ENCODE results near the gene CTNNBL1. TPM values are rescaled to one million over a fixed set of nuclear protein-coding genes. Genes with fewer than 3 reads are reported as not detected.

CTNNBL1 gene
- total RNA-seq, 2 donors from 2014 or later = 29.9 to 39.9 TPM

DNA sequence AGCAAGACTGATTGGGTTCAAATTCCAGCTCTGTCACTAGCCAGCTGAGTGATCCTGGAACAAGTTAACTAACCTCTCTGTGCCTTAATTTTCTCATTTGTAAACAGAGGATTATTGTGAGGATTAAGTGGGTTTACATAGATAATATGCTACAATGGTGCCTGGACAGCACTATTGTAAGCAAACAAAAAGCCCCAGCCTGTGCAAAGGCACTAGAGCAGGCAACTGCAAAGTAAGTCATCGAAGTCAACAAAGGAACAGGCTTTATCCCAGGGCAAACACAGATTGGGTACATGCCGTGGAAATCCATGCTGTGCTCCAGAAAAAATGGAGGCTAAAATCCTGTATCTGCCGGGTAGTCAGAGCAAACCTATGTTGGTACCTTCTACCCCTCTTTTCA, 43.2 kb upstream of the CTNNBL1 start:
- Histone ChIP-seq H3K4me3 (no peak overlapping the region), H3K9me3 (no peaks in the 10 kb centered on the region), H3K4me1 (peaks cover 0 to 3% of the 10 kb centered on the region in 2 donors), H3K36me3 (no peaks in the 10 kb centered on the region), H3K27ac (no peak overlapping the region), H3K27me3 (no peaks in the 10 kb centered on the region)
- DNase-seq (ENCODE audit: low spot score) = no peak
- TF ChIP-seq, protein P1, sequence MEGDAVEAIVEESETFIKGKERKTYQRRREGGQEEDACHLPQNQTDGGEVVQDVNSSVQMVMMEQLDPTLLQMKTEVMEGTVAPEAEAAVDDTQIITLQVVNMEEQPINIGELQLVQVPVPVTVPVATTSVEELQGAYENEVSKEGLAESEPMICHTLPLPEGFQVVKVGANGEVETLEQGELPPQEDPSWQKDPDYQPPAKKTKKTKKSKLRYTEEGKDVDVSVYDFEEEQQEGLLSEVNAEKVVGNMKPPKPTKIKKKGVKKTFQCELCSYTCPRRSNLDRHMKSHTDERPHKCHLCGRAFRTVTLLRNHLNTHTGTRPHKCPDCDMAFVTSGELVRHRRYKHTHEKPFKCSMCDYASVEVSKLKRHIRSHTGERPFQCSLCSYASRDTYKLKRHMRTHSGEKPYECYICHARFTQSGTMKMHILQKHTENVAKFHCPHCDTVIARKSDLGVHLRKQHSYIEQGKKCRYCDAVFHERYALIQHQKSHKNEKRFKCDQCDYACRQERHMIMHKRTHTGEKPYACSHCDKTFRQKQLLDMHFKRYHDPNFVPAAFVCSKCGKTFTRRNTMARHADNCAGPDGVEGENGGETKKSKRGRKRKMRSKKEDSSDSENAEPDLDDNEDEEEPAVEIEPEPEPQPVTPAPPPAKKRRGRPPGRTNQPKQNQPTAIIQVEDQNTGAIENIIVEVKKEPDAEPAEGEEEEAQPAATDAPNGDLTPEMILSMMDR (IDR thresholded peaks at IDR 0.05) = no peak

- H3K27me3 ChIP-seq = no peaks in the 10 kb centered on the region
- no peak overlapping the region for H3K27ac ChIP-seq
- TF ChIP-seq, protein P1 (IDR thresholded peaks at IDR 0.05) = peak; percentile 24 to 68
- no peak for DNase-seq (ENCODE audit: low spot score)
- no peaks in the 10 kb centered on the region for H3K36me3 ChIP-seq
- H3K4me3 ChIP-seq = no peak overlapping the region
- H3K9me3 ChIP-seq = no peaks in the 10 kb centered on the region
- H3K4me1 ChIP-seq = peaks cover 0 to 3% of the 10 kb centered on the region in 2 donors
Observed at GRCh38 chr20:37651932-37652331, 41.9 kb upstream of the CTNNBL1 start.

- TF ChIP-seq, protein P1 (IDR thresholded peaks at IDR 0.05) = no peak
- Histone ChIP-seq H3K4me3 (no peak overlapping the region), H3K36me3 (no peaks in the 10 kb centered on the region), H3K27ac (no peak overlapping the region), H3K27me3 (no peaks in the 10 kb centered on the region), H3K4me1 (no peaks in the 10 kb centered on the region), H3K9me3 (no peaks in the 10 kb centered on the region)
- DNase-seq (ENCODE audit: low spot score) = no peak
Observed at GRCh38 chr20:37656945-37657344, 36.9 kb upstream of the CTNNBL1 start.

GRCh38 chr20:37657924-37658804, 35.7 kb upstream of the CTNNBL1 start:
- H3K27me3 ChIP-seq = no peaks in the 10 kb centered on the region
- no peaks in the 10 kb centered on the region for H3K4me1 ChIP-seq
- no peak for DNase-seq (ENCODE audit: low spot score)
- no peak overlapping the region for H3K4me3 ChIP-seq
- no peaks in the 10 kb centered on the region for H3K9me3 ChIP-seq
- no peaks in the 10 kb centered on the region for H3K36me3 ChIP-seq
- H3K27ac ChIP-seq = no peak overlapping the region
- TF ChIP-seq, protein P1 (IDR thresholded peaks at IDR 0.05) = no peak

DNA sequence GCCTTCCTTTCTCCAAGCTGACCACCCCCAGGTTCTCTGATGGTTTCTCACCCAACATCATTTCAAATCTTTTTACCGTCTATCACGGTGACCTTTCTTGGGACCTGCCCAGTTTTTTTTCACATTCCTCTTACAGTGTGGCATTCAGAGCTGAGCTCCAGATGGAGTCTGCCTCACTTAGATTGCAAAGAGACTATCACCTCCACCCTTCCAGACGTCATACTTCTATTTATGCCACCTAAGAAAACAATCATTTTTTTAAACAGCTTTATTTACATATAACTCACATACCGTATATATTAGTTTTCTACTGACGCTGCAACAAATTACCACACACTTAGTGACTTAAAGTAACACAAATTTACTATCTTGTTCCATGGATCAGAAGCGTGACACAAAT, 32.3 kb upstream of the CTNNBL1 start:
- TF ChIP-seq, protein P1 (IDR thresholded peaks at IDR 0.05) = no peak

More for the DNA sequence above, 32.3 kb upstream of the CTNNBL1 start:
- Histone ChIP-seq H3K36me3 (no peaks in the 10 kb centered on the region), H3K4me1 (no peaks in the 10 kb centered on the region), H3K9me3 (no peaks in the 10 kb centered on the region), H3K4me3 (no peak overlapping the region), H3K27me3 (no peaks in the 10 kb centered on the region), H3K27ac (no peak overlapping the region)
- DNase-seq (ENCODE audit: low spot score) = no peak

Measured in right atrium auricular region (tissue), 2 donors.